DND-41 (cell line): ENCODE results near the gene JMJD6.

Experiments used
- EZH2 ChIP-seq: IDR thresholded peaks from 3 replicates; pipeline ENCODE4 v1.6.1; 2012; ENCODE audit warnings: borderline replicate concordance, low read depth, mild to moderate bottlenecking, moderate library complexity, low read length, inconsistent platforms; ENCODE audit not compliant: severe bottlenecking
- TF ChIP-seq, protein P1 (sequence below): IDR thresholded peaks from 2 replicates; pipeline ENCODE4 v1.5.1; 2012; ENCODE audit warnings: borderline replicate concordance, low read length, moderate library complexity, mild to moderate bottlenecking; ENCODE audit not compliant: poor library complexity, severe bottlenecking; ENCODE audit errors: extremely low read depth

DNA sequence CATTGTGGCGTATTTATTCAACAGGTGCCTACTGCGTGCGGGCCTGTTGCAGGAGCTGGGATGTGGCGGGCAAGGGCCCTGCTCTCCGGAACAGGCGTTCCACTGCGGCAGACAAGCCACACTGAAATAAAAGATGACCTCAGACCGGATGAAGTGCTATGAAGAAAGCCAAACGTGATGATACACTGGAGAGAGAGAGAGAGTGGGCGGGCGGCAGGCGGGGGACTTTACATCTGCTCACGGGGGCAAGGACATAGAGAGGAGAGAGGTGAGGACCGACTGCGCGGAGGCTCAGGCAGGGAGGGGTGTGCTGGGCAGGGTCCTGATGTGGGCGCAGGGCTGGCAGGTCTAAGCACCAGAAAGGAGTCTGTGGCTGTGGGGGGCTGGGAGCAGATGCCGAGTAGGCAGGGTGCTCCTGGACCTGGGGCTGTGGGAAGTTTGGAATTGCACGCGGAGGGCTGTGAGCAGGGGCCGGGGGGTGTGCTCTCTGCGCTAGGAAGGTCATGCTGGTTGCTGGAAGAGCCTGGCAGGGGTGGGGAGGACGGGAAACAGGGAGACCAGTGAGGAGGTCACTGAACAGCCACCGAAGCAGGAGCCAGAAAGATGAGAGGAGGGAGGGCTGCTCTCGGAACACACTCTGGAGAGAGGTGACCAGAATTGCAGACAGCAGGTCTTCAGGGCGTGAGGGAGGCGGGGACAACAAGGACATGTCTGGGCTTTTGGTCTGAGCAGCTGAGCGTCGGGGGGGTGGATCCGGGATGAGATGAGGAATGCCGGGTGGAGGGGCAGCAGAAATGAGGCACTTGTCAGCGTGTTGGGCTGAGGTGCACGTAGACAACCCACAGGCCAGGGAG is 25.6 kb downstream of the JMJD6 start:
- TF ChIP-seq, protein P1, sequence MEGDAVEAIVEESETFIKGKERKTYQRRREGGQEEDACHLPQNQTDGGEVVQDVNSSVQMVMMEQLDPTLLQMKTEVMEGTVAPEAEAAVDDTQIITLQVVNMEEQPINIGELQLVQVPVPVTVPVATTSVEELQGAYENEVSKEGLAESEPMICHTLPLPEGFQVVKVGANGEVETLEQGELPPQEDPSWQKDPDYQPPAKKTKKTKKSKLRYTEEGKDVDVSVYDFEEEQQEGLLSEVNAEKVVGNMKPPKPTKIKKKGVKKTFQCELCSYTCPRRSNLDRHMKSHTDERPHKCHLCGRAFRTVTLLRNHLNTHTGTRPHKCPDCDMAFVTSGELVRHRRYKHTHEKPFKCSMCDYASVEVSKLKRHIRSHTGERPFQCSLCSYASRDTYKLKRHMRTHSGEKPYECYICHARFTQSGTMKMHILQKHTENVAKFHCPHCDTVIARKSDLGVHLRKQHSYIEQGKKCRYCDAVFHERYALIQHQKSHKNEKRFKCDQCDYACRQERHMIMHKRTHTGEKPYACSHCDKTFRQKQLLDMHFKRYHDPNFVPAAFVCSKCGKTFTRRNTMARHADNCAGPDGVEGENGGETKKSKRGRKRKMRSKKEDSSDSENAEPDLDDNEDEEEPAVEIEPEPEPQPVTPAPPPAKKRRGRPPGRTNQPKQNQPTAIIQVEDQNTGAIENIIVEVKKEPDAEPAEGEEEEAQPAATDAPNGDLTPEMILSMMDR: no peak
- TF ChIP-seq EZH2: no peak
